ENCODE measurements around the gene DPM2.
A peak's percentile ranks its signal among the peaks of the same experiment; 100 is the strongest.

DPM2 gene

GRCh38 chr9:127938298-127938690, 640 bp upstream of the DPM2 start:
- H3K4me3 ChIP-seq (ENCODE audit: low read depth, low read length): peak overlapping the region; percentile 92
- TF ChIP-seq CTCF (IDR thresholded peaks at IDR 0.05; ENCODE audit: low read depth, low read length, missing control alignments): no peak
- DNase-seq (ENCODE audit: low read depth): no peak

GRCh38 chr9:127937056-127937387, 632 bp downstream of the DPM2 start:
- no peak for TF ChIP-seq CTCF (IDR thresholded peaks at IDR 0.05; ENCODE audit: low read depth, low read length, missing control alignments)
- DNase-seq (ENCODE audit: low read depth): no peak
- H3K4me3 ChIP-seq (ENCODE audit: low read depth, low read length): peak overlapping the region; percentile 92

- no peak for DNase-seq (ENCODE audit: low read depth)
- TF ChIP-seq CTCF (IDR thresholded peaks at IDR 0.05; ENCODE audit: low read depth, low read length, missing control alignments): no peak
- peak overlapping the region; percentile 92 for H3K4me3 ChIP-seq (ENCODE audit: low read depth, low read length)
These were observed 1.3 kb downstream of the DPM2 start for GRCh38 chr9:127936347-127936852.

- peak overlapping the region; percentile 92 for H3K4me3 ChIP-seq (ENCODE audit: low read depth, low read length)
These were observed 1.9 kb downstream of the DPM2 start for GRCh38 chr9:127935765-127936221.

GRCh38 chr9:127934986-127935385, 2.7 kb downstream of the DPM2 start:
- TF ChIP-seq CTCF (IDR thresholded peaks at IDR 0.05; ENCODE audit: low read depth, low read length, missing control alignments): no peak

More at GRCh38 chr9:127935765-127936221, 1.9 kb downstream of the DPM2 start:
- no peak for TF ChIP-seq CTCF (IDR thresholded peaks at IDR 0.05; ENCODE audit: low read depth, low read length, missing control alignments)
- DNase-seq (ENCODE audit: low read depth): no peak

GRCh38 chr9:127934248-127934647, 3.4 kb downstream of the DPM2 start:
- no peak for DNase-seq (ENCODE audit: low read depth)
- peak; percentile 6 for TF ChIP-seq CTCF (IDR thresholded peaks at IDR 0.05; ENCODE audit: low read depth, low read length, missing control alignments)
- H3K4me3 ChIP-seq (ENCODE audit: low read depth, low read length): no peak overlapping the region

More at GRCh38 chr9:127934986-127935385, 2.7 kb downstream of the DPM2 start:
- H3K4me3 ChIP-seq (ENCODE audit: low read depth, low read length): no peak overlapping the region
- DNase-seq (ENCODE audit: low read depth): no peak
